WERI-Rb-1 (cell line): ENCODE results near the gene SEMA4G.

Experiments
- DNase-seq: peaks from one replicate; pipeline ENCODE4 v3.0.0-alpha.2; 2020
- H3K27ac ChIP-seq: fragments of 250-450 bp; sonication (Bioruptor Pico); 2 replicates; pipeline ENCODE4 v1.5.1; 2020; ENCODE audit warnings: mild to moderate bottlenecking, moderate library complexity
- H3K27me3 ChIP-seq: fragments of 250-450 bp; sonication (Bioruptor Pico); 2 replicates; pipeline ENCODE4 v1.5.1; 2021; ENCODE audit warnings: mild to moderate bottlenecking, low read depth, moderate library complexity; ENCODE audit not compliant: insufficient read depth, severe bottlenecking
- H3K36me3 ChIP-seq: fragments of 250-450 bp; sonication (Bioruptor Pico); 2 replicates; pipeline ENCODE4 v1.5.1; 2020; ENCODE audit warnings: mild to moderate bottlenecking, moderate library complexity
- H3K4me3 ChIP-seq: 2 replicates; pipeline ENCODE4 v1.5.1; 2011; ENCODE audit warnings: low read depth, mild to moderate bottlenecking, control low read depth, low read length
- H3K9me3 ChIP-seq: fragments of 250-450 bp; sonication (Bioruptor Pico); 2 replicates; pipeline ENCODE4 v1.5.1; 2021; ENCODE audit warnings: mild to moderate bottlenecking, moderate library complexity; ENCODE audit not compliant: severe bottlenecking
- CTCF ChIP-seq: IDR thresholded peaks from 2 replicates; pipeline ENCODE4 v1.5.1; 2011; ENCODE audit warnings: low read depth, mild to moderate bottlenecking, control low read depth, inconsistent platforms, low read length

The SEMA4G gene

GRCh38 chr10:101008823-101009423 lies 39.6 kb downstream of the SEMA4G start:
- TF ChIP-seq CTCF = no peak
- peak overlapping the region; percentile 63 for H3K27ac ChIP-seq
- H3K27me3 ChIP-seq = no peaks in the 10 kb centered on the region
- H3K36me3 ChIP-seq = peaks cover 36% of the 10 kb centered on the region
- H3K9me3 ChIP-seq = no peaks in the 10 kb centered on the region
- no peak for DNase-seq
- no peak overlapping the region for H3K4me3 ChIP-seq

DNA sequence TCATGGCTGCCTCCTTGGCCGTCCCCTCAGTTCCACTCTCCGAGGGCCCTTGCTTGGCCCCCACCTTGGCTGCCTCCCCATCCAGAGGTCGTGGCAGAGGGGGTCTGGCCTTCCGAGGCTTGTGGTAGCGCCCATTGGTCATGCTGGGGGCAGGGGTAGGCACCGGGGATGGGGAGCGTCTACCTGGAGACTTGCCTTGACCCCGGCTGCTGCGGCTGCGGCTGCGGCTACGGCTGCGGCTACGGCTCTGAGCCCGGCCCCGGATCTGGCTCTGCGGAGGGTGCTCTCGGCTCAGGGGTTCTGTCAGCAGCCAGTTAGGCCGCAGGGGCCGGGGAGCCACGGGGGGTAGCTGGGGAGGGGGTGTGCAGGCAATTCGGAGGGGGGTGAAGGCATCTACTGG lies 41.0 kb downstream of the SEMA4G start:
- no peaks in the 10 kb centered on the region for H3K27me3 ChIP-seq
- H3K36me3 ChIP-seq = peaks cover 22% of the 10 kb centered on the region
- no peak overlapping the region for H3K4me3 ChIP-seq
- peak overlapping the region; percentile 66 for H3K27ac ChIP-seq
- TF ChIP-seq CTCF = no peak
- H3K9me3 ChIP-seq = no peaks in the 10 kb centered on the region
- no peak for DNase-seq

GRCh38 chr10:101011517-101012423 lies 42.5 kb downstream of the SEMA4G start:
- Histone ChIP-seq H3K27ac (peak overlapping the region; percentile 66), H3K27me3 (no peaks in the 10 kb centered on the region), H3K9me3 (no peaks in the 10 kb centered on the region), H3K4me3 (peak overlapping the region; percentile 9), H3K36me3 (peaks cover 8% of the 10 kb centered on the region)
- peak; percentile 83 for TF ChIP-seq CTCF
- DNase-seq = peak; percentile 88

DNA sequence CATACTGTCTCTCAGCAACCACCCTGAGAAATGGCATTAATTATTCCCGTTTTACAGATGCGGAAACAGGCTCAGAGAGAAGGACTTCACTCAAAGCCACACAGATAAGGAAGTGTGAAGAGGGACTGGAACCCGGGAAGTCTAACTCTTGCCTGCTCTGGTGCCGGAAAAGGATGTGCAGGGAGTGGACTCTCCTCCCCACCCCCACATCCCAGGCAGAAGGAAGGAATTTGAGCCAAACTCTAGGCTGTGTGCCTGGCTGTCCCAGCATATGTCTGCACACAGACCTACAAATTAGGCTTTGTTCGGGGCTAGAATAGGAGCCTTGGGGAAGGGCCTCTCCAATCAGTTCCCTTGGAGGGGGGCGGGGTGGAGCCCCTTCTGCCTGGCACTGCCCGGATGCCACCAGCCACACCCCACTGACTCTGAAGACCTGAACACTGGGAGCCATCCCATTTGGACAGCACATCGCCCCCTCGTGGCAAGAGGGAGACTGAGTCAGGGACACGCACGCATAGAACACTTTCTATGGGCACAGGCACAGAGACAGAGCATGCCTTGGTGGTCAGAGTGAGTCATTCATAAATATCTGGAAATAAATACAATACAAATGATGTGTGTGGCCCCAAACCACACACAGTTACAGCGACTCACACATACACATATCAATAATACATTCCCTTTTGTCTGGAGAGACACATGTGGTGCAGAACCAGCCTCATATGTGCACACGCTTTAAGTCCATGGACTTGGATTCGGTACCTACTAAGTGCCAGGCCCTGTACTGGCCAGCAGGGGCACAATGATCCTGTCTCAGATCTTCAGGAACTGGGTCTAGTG lies 43.4 kb downstream of the SEMA4G start:
- no peak overlapping the region for H3K4me3 ChIP-seq

More for the DNA sequence above, 43.4 kb downstream of the SEMA4G start:
- Histone ChIP-seq H3K36me3 (no peaks in the 10 kb centered on the region; the same call in 1 of the 2 replicates), H3K27ac (peak overlapping the region; percentile 66), H3K9me3 (no peaks in the 10 kb centered on the region), H3K27me3 (no peaks in the 10 kb centered on the region)
- peak; percentile 89 for TF ChIP-seq CTCF
- peak; percentile 93 for DNase-seq
